Fibroblast of skin of back (primary cell): ENCODE measurements around the gene CNTNAP2.

Experiments
- DNase-seq: peaks from one replicate; pipeline ENCODE4 v3.0.0-alpha.2; 2013

CNTNAP2 gene

GRCh38 chr7:146619641-146620040, 503.0 kb downstream of the CNTNAP2 start:
- DNase-seq, result no peak

- no peak for DNase-seq
Observed at GRCh38 chr7:146626912-146627311, 510.3 kb downstream of the CNTNAP2 start.

GRCh38 chr7:146635205-146636032, 518.8 kb downstream of the CNTNAP2 start:
- DNase-seq, result no peak

- no peak for DNase-seq
Observed at GRCh38 chr7:146636033-146636356, 519.4 kb downstream of the CNTNAP2 start.

GRCh38 chr7:146636581-146636980, 520.0 kb downstream of the CNTNAP2 start:
- DNase-seq, result no peak

GRCh38 chr7:146639291-146639690, 522.7 kb downstream of the CNTNAP2 start:
- DNase-seq, result no peak

- no peak for DNase-seq
Observed at GRCh38 chr7:146641491-146641890, 524.9 kb downstream of the CNTNAP2 start.

GRCh38 chr7:146645383-146645976, 528.9 kb downstream of the CNTNAP2 start:
- no peak for DNase-seq

- DNase-seq, result no peak
Observed at GRCh38 chr7:146647445-146647844, 530.8 kb downstream of the CNTNAP2 start.

- no peak for DNase-seq
Observed at GRCh38 chr7:146652176-146652575, 535.6 kb downstream of the CNTNAP2 start.

- no peak for DNase-seq
Observed at GRCh38 chr7:146654048-146654447, 537.4 kb downstream of the CNTNAP2 start.

- no peak for DNase-seq
Observed at GRCh38 chr7:146655928-146656797, 539.6 kb downstream of the CNTNAP2 start.

- no peak for DNase-seq
Observed at GRCh38 chr7:146656988-146657387, 540.4 kb downstream of the CNTNAP2 start.

GRCh38 chr7:146658604-146659003, 542.0 kb downstream of the CNTNAP2 start:
- DNase-seq, result no peak

GRCh38 chr7:146659732-146660131, 543.1 kb downstream of the CNTNAP2 start:
- DNase-seq, result no peak

- DNase-seq, result no peak
Observed at GRCh38 chr7:146660839-146661238, 544.2 kb downstream of the CNTNAP2 start.

GRCh38 chr7:146661435-146661834, 544.8 kb downstream of the CNTNAP2 start:
- DNase-seq, result no peak

GRCh38 chr7:146661929-146662328, 545.3 kb downstream of the CNTNAP2 start:
- no peak for DNase-seq

- DNase-seq, result no peak
Observed at GRCh38 chr7:146665023-146665422, 548.4 kb downstream of the CNTNAP2 start.

- no peak for DNase-seq
Observed at GRCh38 chr7:146670532-146670931, 553.9 kb downstream of the CNTNAP2 start.

GRCh38 chr7:146681487-146681886, 564.9 kb downstream of the CNTNAP2 start:
- DNase-seq, result no peak

- peak; percentile 74 for DNase-seq
Observed at GRCh38 chr7:146683439-146683838, 566.8 kb downstream of the CNTNAP2 start.

GRCh38 chr7:146690987-146691386, 574.4 kb downstream of the CNTNAP2 start:
- no peak for DNase-seq
